ENCODE measurements around the gene EID3.
"Not testable (repeated sequence)": the region's sequence is repeated elsewhere in the genome, so short reads cannot be mapped to it uniquely, and the experiment has no call there.

GRCh38 chr12:104265436-104265835, 38.1 kb upstream of the EID3 start:
- not testable (repeated sequence) for TF ChIP-seq CTCF (conservative IDR thresholded peaks at IDR 0.05 in 1 of 2, IDR thresholded peaks at IDR 0.05 in 1 of 2; ENCODE audit: low read depth in 1 of 2, low read length in 2 of 2); EZH2 (IDR thresholded peaks at IDR 0.05; ENCODE audit: low read length, missing control alignments)

Data from fibroblast of lung (primary cell).